Mesothelial cell of epicardium (in vitro differentiated cells): ENCODE measurements around the gene CPN1. TPM values are rescaled to one million over a fixed set of nuclear protein-coding genes. Genes with fewer than 3 reads are reported as not detected.
"Not testable (repeated sequence)": the region's sequence is repeated elsewhere in the genome, so short reads cannot be mapped to it uniquely, and the experiment has no call there.

Experiments
- DNase-seq, 2 experiments: peaks; one replicate each; pipeline ENCODE4 v3.0.0; 2021; ENCODE audit warnings: low spot score in 2 of 2; ENCODE audit not compliant: unreplicated experiment in 2 of 2
- H3K27ac Mint-ChIP-seq: 2 replicates; pipeline ENCODE4 v1.8.0; 2021; ENCODE audit warnings: mixed read lengths
- H3K27me3 Mint-ChIP-seq: 2 replicates; pipeline ENCODE4 v1.8.0; 2021; ENCODE audit warnings: low read depth, mixed read lengths
- H3K36me3 Mint-ChIP-seq: 2 replicates; pipeline ENCODE4 v1.8.0; 2021; ENCODE audit warnings: mixed read lengths
- H3K4me1 Mint-ChIP-seq: 2 replicates; pipeline ENCODE4 v1.8.0; 2021; ENCODE audit warnings: mixed read lengths
- H3K4me3 Mint-ChIP-seq: 2 replicates; pipeline ENCODE4 v1.8.0; 2021; ENCODE audit warnings: mild to moderate bottlenecking, moderate library complexity, mixed read lengths
- H3K9me3 Mint-ChIP-seq: 2 replicates; pipeline ENCODE4 v1.8.0; 2021; ENCODE audit warnings: mixed read lengths
- CTCF ChIP-seq: fragments of 200-600 bp; sonication (generic); IDR thresholded peaks from one replicate; pipeline ENCODE4 v1.5.0; 2021; ENCODE audit warnings: antibody characterized with exemption; ENCODE audit not compliant: unreplicated experiment
- total RNA-seq: library from RNA; stranded (reverse); gene quantifications from 3 replicates; pipeline ENCODE4 v1.2.1, GENCODE V29; 2021

The CPN1 gene
- total RNA-seq, result not detected in 3 replicates

- Mint-ChIP-seq H3K4me1 (no peaks in the 10 kb centered on the region), H3K27ac (no peak within 1 kb of the TSS), H3K27me3 (peaks cover 28% of the 10 kb centered on the region), H3K36me3 (no peaks in the 10 kb centered on the region), H3K4me3 (no peak within 1 kb of the TSS), H3K9me3 (no peaks in the 10 kb centered on the region)
- TF ChIP-seq CTCF, result no peak
- DNase-seq, result no peak
Observed at GRCh38 chr10:100081075-100082001, at the start of gene CPN1. Gene CPN1 (minus strand): TSS chr10:100081869. CDS start chr10:100081625, 244 bp downstream.

- H3K4me3 Mint-ChIP-seq, result no peak overlapping the region
- no peak for DNase-seq
- TF ChIP-seq CTCF, result no peak
- H3K4me1 Mint-ChIP-seq, result no peaks in the 10 kb centered on the region
- H3K27ac Mint-ChIP-seq, result no peak overlapping the region
- peaks cover 6% of the 10 kb centered on the region for H3K9me3 Mint-ChIP-seq
- H3K27me3 Mint-ChIP-seq, result peaks cover 10% of the 10 kb centered on the region
- no peaks in the 10 kb centered on the region for H3K36me3 Mint-ChIP-seq
Observed at GRCh38 chr10:100130831-100131230, 49.2 kb upstream of the CPN1 start.

GRCh38 chr10:100129424-100129823 is 47.8 kb upstream of the CPN1 start:
- H3K4me1 Mint-ChIP-seq, result no peaks in the 10 kb centered on the region
- H3K9me3 Mint-ChIP-seq, result no peaks in the 10 kb centered on the region
- H3K27me3 Mint-ChIP-seq, result peaks cover 6% of the 10 kb centered on the region
- no peaks in the 10 kb centered on the region for H3K36me3 Mint-ChIP-seq
- TF ChIP-seq CTCF, result no peak
- no peak for DNase-seq
- no peak overlapping the region for H3K27ac Mint-ChIP-seq
- H3K4me3 Mint-ChIP-seq, result no peak overlapping the region

GRCh38 chr10:100128951-100129350 is 47.3 kb upstream of the CPN1 start:
- TF ChIP-seq CTCF, result no peak
- Mint-ChIP-seq H3K27ac (no peak overlapping the region), H3K4me3 (no peak overlapping the region), H3K9me3 (no peaks in the 10 kb centered on the region), H3K4me1 (no peaks in the 10 kb centered on the region), H3K27me3 (peaks cover 7% of the 10 kb centered on the region), H3K36me3 (no peaks in the 10 kb centered on the region)
- no peak for DNase-seq

- H3K27ac Mint-ChIP-seq, DNase-seq, H3K4me3 Mint-ChIP-seq, H3K36me3 Mint-ChIP-seq, H3K9me3 Mint-ChIP-seq, H3K4me1 Mint-ChIP-seq: not testable (repeated sequence)
- peaks cover 16% of the 10 kb centered on the region for H3K27me3 Mint-ChIP-seq
Observed at GRCh38 chr10:100125335-100125734, 43.7 kb upstream of the CPN1 start.

GRCh38 chr10:100124097-100124496 is 42.4 kb upstream of the CPN1 start:
- Mint-ChIP-seq H3K9me3 (no peaks in the 10 kb centered on the region), H3K36me3 (no peaks in the 10 kb centered on the region), H3K27me3 (peaks cover 14% of the 10 kb centered on the region), H3K4me1 (no peaks in the 10 kb centered on the region), H3K27ac (no peak overlapping the region), H3K4me3 (no peak overlapping the region)
- TF ChIP-seq CTCF, result no peak
- no peak for DNase-seq
